Smooth muscle cell (in vitro differentiated cells): ENCODE measurements around the gene FBLN7. TPM values are rescaled to one million over a fixed set of nuclear protein-coding genes. Genes with fewer than 3 reads are reported as not detected.

ENCODE experiments used
- DNase-seq: peaks from one replicate; lab custom pipeline; 2025; ENCODE audit not compliant: unreplicated experiment; lab: John Stamatoyannopoulos, UW
- H2AFZ ChIP-seq: fragments of 200-600 bp; sonication (generic); 2 replicates; pipeline ENCODE4 v1.6.0; 2016; ENCODE audit warnings: antibody characterized with exemption, low read depth, mild to moderate bottlenecking
- H3F3A ChIP-seq: fragments of 200-600 bp; sonication (generic); 2 replicates; pipeline ENCODE4 v1.6.0; 2017; ENCODE audit warnings: antibody characterized with exemption, low read depth
- H3K27ac ChIP-seq: fragments of 200-600 bp; sonication (generic); 2 replicates; pipeline ENCODE4 v1.5.1; 2016; ENCODE audit warnings: low read depth, mild to moderate bottlenecking
- H3K27me3 ChIP-seq: fragments of 200-600 bp; sonication (generic); 2 replicates; pipeline ENCODE4 v1.6.1; 2016; ENCODE audit warnings: low read depth, mild to moderate bottlenecking
- H3K36me3 ChIP-seq: fragments of 200-600 bp; sonication (generic); 2 replicates; pipeline ENCODE4 v1.5.1; 2016; ENCODE audit warnings: low read depth
- H3K4me1 ChIP-seq: fragments of 200-600 bp; sonication (generic); 2 replicates; pipeline ENCODE4 v1.5.1; 2016; ENCODE audit warnings: low read depth
- H3K4me2 ChIP-seq: fragments of 200-600 bp; sonication (generic); 2 replicates; pipeline ENCODE4 v1.6.0; 2016; ENCODE audit warnings: mild to moderate bottlenecking
- H3K4me3 ChIP-seq: fragments of 200-600 bp; sonication (generic); 2 replicates; pipeline ENCODE4 v1.5.1; 2016; ENCODE audit warnings: mild to moderate bottlenecking
- H3K79me2 ChIP-seq: fragments of 200-600 bp; sonication (generic); 2 replicates; pipeline ENCODE4 v1.6.0; 2016; ENCODE audit warnings: low read depth, mild to moderate bottlenecking
- H3K9ac ChIP-seq: fragments of 200-600 bp; sonication (generic); 2 replicates; pipeline ENCODE4 v1.6.0; 2016; ENCODE audit warnings: low read depth
- H3K9me3 ChIP-seq: fragments of 200-600 bp; sonication (generic); replicated peaks from 2 replicates; pipeline ENCODE4 v1.5.1; 2016; ENCODE audit warnings: low read depth
- H4K20me1 ChIP-seq: fragments of 200-600 bp; sonication (generic); 2 replicates; pipeline ENCODE4 v1.6.0; 2016; ENCODE audit warnings: low read depth
- WGBS: methylation state at CpG from one replicate; pipeline ENCODE4 v1.1.7; 2016; ENCODE audit warnings: low lambda C conversion rate; 5-methylcytosine and 5-hydroxymethylcytosine counted together
- polyA plus RNA-seq: library from polyadenylated mRNA; unstranded; fragments of >200 nt; fragmentation: Nextera tagmentation; extraction: Ambion mirVana; gene quantifications from 2 replicates; pipeline ENCODE4 v1.2.1, GENCODE V29; 2016
- total RNA-seq: library from RNA; depleted of rRNA; stranded (reverse); fragments of >200 nt; gene quantifications from 2 replicates; pipeline ENCODE4 v1.2.3, GENCODE V29; 2014
- TF ChIP-seq, protein P1 (sequence below): fragments of 200-600 bp; sonication (generic); IDR thresholded peaks from 2 replicates; pipeline ENCODE4 v1.5.1; 2017; ENCODE audit warnings: borderline replicate concordance, mild to moderate bottlenecking, antibody characterized with exemption; ENCODE audit not compliant: insufficient read depth, poor library complexity, severe bottlenecking

FBLN7 gene
- total and polyA plus RNA-seq, 2 experiments from 2014 or later = 1.1 to 2.7 TPM

DNA sequence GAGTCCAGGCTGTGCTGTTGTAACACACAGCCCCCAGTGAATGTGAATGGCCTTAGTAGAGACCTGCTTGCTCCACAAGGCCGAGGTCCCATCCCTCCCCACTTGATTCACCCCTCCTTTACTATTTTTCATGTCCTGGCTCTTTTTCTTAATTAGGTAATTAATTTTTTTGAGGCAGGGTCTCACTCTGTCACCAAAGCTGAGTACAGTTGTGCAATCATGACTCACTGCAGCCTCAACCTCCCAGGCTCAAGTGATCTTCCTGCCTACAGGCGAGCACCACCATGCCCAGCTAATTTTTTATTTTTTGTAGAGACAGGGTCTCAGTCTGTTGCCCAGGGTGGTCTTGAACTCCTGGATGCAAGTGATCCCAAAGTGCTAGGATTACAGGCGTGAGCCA lies 19.3 kb downstream of the FBLN7 start:
- no peaks in the 10 kb centered on the region for H3F3A ChIP-seq

DNA sequence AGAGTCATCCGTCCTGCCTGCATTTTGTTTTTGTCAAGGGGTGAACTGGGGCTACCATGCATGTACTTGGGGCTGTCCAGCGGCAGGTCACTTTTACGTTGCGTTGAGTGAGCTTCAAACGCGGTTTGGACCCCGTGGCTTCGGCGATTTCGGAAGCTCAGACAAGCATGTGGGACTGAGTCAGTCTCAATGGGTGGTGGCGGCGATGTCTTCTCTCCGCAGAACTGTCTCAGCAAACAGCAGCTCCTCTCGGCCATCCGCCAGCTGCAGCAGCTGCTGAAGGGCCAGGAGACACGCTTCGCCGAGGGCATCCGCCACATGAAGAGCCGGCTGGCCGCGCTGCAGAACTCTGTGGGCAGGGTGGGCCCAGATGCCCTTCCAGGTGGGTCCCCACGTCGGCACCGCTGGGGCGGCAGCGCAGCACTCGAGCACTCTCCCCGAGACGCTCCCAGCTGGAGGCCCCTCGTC lies 21.3 kb downstream of the FBLN7 start:
- no peak for DNase-seq
- peaks cover 9% of the 10 kb centered on the region for H3K4me1 ChIP-seq
- no peak overlapping the region for H3K9ac ChIP-seq
- H2AFZ ChIP-seq = no peak overlapping the region
- H3K36me3 ChIP-seq = no peaks in the 10 kb centered on the region
- over 99% methylated on average over 22 of the region's 31 CpGs for WGBS
- H4K20me1 ChIP-seq = no peaks in the 10 kb centered on the region
- no peaks in the 10 kb centered on the region for H3K79me2 ChIP-seq
- TF ChIP-seq, protein P1, sequence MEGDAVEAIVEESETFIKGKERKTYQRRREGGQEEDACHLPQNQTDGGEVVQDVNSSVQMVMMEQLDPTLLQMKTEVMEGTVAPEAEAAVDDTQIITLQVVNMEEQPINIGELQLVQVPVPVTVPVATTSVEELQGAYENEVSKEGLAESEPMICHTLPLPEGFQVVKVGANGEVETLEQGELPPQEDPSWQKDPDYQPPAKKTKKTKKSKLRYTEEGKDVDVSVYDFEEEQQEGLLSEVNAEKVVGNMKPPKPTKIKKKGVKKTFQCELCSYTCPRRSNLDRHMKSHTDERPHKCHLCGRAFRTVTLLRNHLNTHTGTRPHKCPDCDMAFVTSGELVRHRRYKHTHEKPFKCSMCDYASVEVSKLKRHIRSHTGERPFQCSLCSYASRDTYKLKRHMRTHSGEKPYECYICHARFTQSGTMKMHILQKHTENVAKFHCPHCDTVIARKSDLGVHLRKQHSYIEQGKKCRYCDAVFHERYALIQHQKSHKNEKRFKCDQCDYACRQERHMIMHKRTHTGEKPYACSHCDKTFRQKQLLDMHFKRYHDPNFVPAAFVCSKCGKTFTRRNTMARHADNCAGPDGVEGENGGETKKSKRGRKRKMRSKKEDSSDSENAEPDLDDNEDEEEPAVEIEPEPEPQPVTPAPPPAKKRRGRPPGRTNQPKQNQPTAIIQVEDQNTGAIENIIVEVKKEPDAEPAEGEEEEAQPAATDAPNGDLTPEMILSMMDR = no peak
- H3K27ac ChIP-seq = no peak overlapping the region
- H3K4me2 ChIP-seq = no peak overlapping the region
- H3K4me3 ChIP-seq = no peak overlapping the region
- no peaks in the 10 kb centered on the region for H3F3A ChIP-seq
- no peaks in the 10 kb centered on the region for H3K27me3 ChIP-seq
- H3K9me3 ChIP-seq = no peaks in the 10 kb centered on the region

More for the DNA sequence above, 19.3 kb downstream of the FBLN7 start:
- Histone ChIP-seq H3K4me3 (no peak overlapping the region), H3K9ac (no peak overlapping the region), H4K20me1 (no peaks in the 10 kb centered on the region), H3K27me3 (no peaks in the 10 kb centered on the region), H3K9me3 (no peaks in the 10 kb centered on the region), H3K79me2 (no peaks in the 10 kb centered on the region), H3K27ac (no peak overlapping the region), H2AFZ (no peak overlapping the region), H3K4me1 (peaks cover 9% of the 10 kb centered on the region), H3K36me3 (no peaks in the 10 kb centered on the region), H3K4me2 (no peak overlapping the region)
- no peak for DNase-seq
- 79% methylated on average over 3 of the region's 3 CpGs for WGBS
- TF ChIP-seq, protein P1 = no peak

DNA sequence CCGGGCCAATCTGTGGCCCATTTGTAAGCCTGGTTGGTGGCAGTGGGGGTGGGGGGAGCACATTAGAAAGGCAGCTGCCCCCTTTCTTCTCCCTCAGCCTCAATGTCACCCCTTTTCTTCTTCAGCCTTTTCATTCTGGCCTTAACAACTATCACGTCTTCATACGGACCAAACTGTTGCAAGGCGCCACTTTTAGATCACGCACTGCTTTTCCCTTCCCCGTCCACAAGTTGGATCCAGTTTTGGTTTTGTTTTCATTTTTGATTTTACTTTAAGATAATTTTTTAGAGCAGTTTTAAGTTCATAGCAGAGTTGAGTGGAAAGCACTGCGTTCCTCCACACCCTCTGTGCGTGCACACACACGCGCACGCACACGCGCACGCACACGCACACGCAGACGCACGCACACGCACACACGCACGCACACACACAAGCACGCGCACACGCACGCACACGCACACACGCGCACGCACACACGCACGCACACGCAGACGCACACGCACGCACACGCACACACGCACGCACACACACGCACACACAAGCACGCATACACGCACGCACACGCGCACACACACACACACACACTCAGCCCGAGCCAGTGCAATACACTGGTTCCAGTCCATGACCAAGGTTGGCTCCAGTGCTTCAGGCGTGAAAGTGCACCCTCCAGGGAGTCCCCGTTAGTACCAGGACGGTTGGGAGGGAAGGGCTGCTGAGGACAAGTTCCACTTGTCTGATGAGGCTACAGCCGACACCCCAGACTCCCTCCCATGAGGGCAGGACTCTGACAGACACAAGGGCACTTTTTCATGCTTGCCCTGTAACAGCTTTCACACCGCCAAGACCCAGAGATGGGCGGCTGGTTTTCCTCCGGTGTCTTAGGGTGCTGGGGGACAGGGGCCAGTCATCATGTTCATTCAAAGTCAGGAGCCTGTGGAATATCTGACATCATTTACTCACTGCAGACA lies 22.4 kb downstream of the FBLN7 start:
- H3F3A ChIP-seq = no peaks in the 10 kb centered on the region
- no peaks in the 10 kb centered on the region for H3K27me3 ChIP-seq
- no peaks in the 10 kb centered on the region for H3K9me3 ChIP-seq
- no peak for DNase-seq
- H3K27ac ChIP-seq = no peak overlapping the region
- TF ChIP-seq, protein P1 = no peak
- H3K9ac ChIP-seq = no peak overlapping the region
- H4K20me1 ChIP-seq = no peaks in the 10 kb centered on the region
- peaks cover 9% of the 10 kb centered on the region for H3K4me1 ChIP-seq
- H2AFZ ChIP-seq = no peak overlapping the region
- no peak overlapping the region for H3K4me3 ChIP-seq
- 94% methylated on average over 27 of the region's 52 CpGs for WGBS
- no peaks in the 10 kb centered on the region for H3K79me2 ChIP-seq
- no peak overlapping the region for H3K4me2 ChIP-seq
- H3K36me3 ChIP-seq = no peaks in the 10 kb centered on the region
